ENCODE data around the gene PDIK1L. TPM values are rescaled to one million over a fixed set of nuclear protein-coding genes. Genes with fewer than 3 reads are reported as not detected.
A peak's percentile ranks its signal among the peaks of the same experiment; 100 is the strongest.

Gene PDIK1L
- total and polyA plus RNA-seq, 9 of the 15 experiments (the other 6 are each of a cell fraction or from before 2014, with no cell fraction given): 12.8 to 30.2 (median 21.5) TPM

GRCh38 chr1:26169669-26170471, 58.2 kb downstream of the PDIK1L start, which contains the start of gene ZNF593 (continued):
- TF ChIP-seq TCF3 (CRISPR knock-in tag; IDR thresholded peaks at IDR 0.05) (no peak), TEAD2 (tag; IDR thresholded peaks at IDR 0.05) (no peak), HBP1 (CRISPR knock-in tag; IDR thresholded peaks at IDR 0.05) (peak; percentile 70; the same call in 1 of the 2 replicates), SP1 (CRISPR knock-in tag; IDR thresholded peaks at IDR 0.05) (peak; percentile 98), NR2C2 (CRISPR knock-in tag; IDR thresholded peaks at IDR 0.05) (peak; percentile 87), NR2C2 (tag; IDR thresholded peaks at IDR 0.05) (peak; percentile 98), SRSF3 (IDR thresholded peaks at IDR 0.05; ENCODE audit: insufficient read depth, low read length) (no peak), ELK3 (CRISPR knock-in tag; IDR thresholded peaks at IDR 0.05) (no peak), ZNF511 (CRISPR knock-in tag; IDR thresholded peaks at IDR 0.05) (peak; percentile 51), ARNT (IDR thresholded peaks at IDR 0.05) (no peak), SUPT5H (IDR thresholded peaks at IDR 0.05) (peak; percentile 87), POLR2AphosphoS2 (IDR thresholded peaks at IDR 0.05; ENCODE audit: low read length) (no peak), CEBPB (tag; IDR thresholded peaks at IDR 0.05) (no peak), HOXB6 (CRISPR knock-in tag; IDR thresholded peaks at IDR 0.05; ENCODE audit: borderline replicate concordance) (peak; percentile 12; the same call in 1 of the 2 replicates), ZSCAN29 (IDR thresholded peaks at IDR 0.05) (no peak; the same call in 1 of the 2 replicates), ZNF23 (CRISPR knock-in tag; IDR thresholded peaks at IDR 0.05) (no peak), ASH1L (IDR thresholded peaks at IDR 0.05; ENCODE audit: borderline replicate concordance, low read depth, partially characterized antibody) (no peak), ZNF282 (CRISPR knock-in tag; IDR thresholded peaks at IDR 0.05) (no peak), ID3 (CRISPR knock-in tag; IDR thresholded peaks at IDR 0.05) (no peak), ID3 (tag; IDR thresholded peaks at IDR 0.05) (peak; percentile 53; the same call in 1 of the 2 replicates), RHOXF2B (CRISPR knock-in tag; conservative IDR thresholded peaks at IDR 0.05) (no peak), XRCC4 (IDR thresholded peaks at IDR 0.05; ENCODE audit: extremely low read depth, insufficient read depth, insufficient read length) (no peak)
